Neutrophil (primary cell): ENCODE measurements around the gene INTU.

Experiments
- H3K27ac ChIP-seq: fragments of 200-600 bp; sonication (generic); 2 replicates; pipeline ENCODE4 v1.5.1; 2016; ENCODE audit warnings: mild to moderate bottlenecking, moderate library complexity
- H3K27me3 ChIP-seq: fragments of 200-600 bp; sonication (generic); 2 replicates; pipeline ENCODE4 v1.6.0; 2016; ENCODE audit warnings: mild to moderate bottlenecking
- H3K36me3 ChIP-seq: fragments of 200-600 bp; sonication (generic); 2 replicates; pipeline ENCODE4 v1.5.1; 2017
- H3K4me1 ChIP-seq, 2 experiments: fragments of 200-600 bp in 1 of 2; sonication (generic) in 1 of 2; 1 replicate in 1 of 2; 2 replicates in 1 of 2; pipeline versions ENCODE4 v1.5.1 to v1.6.1; 2013 to 2016; ENCODE audit warnings: low read depth in 1 of 2, low read length in 1 of 2, mild to moderate bottlenecking in 1 of 2, moderate library complexity in 1 of 2; ENCODE audit not compliant: control insufficient read depth in 1 of 2, insufficient read depth in 1 of 2
- H3K4me3 ChIP-seq, 2 experiments: fragments of 200-600 bp in 1 of 2; sonication (generic) in 1 of 2; 1 replicate in 1 of 2; 2 replicates in 1 of 2; pipeline ENCODE4 v1.5.1; 2013 to 2016; ENCODE audit warnings: low read depth in 1 of 2, low read length in 1 of 2, mild to moderate bottlenecking in 1 of 2, moderate library complexity in 1 of 2
- H3K9me3 ChIP-seq: fragments of 200-600 bp; sonication (generic); 2 replicates; pipeline ENCODE4 v1.5.1; 2016
- TF ChIP-seq, protein P1 (sequence below): fragments of 200-600 bp; sonication (generic); IDR thresholded peaks from 2 replicates; pipeline ENCODE4 v1.5.1; 2016; ENCODE audit warnings: antibody characterized with exemption

INTU gene

DNA sequence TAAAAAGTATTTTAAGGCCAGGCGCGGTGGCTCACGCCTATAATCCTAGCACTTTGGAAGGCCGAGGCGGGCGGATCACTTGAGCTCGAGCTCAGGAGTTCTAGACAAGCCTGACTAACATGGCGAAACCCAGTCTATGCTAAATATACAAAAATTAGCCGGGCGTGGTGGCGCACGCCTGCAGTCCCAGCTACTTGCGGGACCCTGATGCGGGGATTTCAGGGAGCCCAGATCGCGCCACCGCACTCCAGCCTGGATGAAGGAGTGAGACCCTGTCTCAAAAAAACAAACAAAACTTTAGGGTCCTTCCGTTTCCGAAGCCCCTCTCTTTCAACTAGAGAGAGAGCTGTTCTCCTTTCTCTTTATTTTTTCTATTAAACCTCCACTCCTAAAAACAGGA is 98.6 kb downstream of the INTU start:
- Histone ChIP-seq H3K27me3 (no peaks in the 10 kb centered on the region), H3K4me1 (no peaks in the 10 kb centered on the region), H3K36me3 (no peaks in the 10 kb centered on the region), H3K27ac (no peak overlapping the region), H3K4me3 (no peak overlapping the region), H3K9me3 (no peaks in the 10 kb centered on the region)
- TF ChIP-seq, protein P1, sequence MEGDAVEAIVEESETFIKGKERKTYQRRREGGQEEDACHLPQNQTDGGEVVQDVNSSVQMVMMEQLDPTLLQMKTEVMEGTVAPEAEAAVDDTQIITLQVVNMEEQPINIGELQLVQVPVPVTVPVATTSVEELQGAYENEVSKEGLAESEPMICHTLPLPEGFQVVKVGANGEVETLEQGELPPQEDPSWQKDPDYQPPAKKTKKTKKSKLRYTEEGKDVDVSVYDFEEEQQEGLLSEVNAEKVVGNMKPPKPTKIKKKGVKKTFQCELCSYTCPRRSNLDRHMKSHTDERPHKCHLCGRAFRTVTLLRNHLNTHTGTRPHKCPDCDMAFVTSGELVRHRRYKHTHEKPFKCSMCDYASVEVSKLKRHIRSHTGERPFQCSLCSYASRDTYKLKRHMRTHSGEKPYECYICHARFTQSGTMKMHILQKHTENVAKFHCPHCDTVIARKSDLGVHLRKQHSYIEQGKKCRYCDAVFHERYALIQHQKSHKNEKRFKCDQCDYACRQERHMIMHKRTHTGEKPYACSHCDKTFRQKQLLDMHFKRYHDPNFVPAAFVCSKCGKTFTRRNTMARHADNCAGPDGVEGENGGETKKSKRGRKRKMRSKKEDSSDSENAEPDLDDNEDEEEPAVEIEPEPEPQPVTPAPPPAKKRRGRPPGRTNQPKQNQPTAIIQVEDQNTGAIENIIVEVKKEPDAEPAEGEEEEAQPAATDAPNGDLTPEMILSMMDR = no peak

DNA sequence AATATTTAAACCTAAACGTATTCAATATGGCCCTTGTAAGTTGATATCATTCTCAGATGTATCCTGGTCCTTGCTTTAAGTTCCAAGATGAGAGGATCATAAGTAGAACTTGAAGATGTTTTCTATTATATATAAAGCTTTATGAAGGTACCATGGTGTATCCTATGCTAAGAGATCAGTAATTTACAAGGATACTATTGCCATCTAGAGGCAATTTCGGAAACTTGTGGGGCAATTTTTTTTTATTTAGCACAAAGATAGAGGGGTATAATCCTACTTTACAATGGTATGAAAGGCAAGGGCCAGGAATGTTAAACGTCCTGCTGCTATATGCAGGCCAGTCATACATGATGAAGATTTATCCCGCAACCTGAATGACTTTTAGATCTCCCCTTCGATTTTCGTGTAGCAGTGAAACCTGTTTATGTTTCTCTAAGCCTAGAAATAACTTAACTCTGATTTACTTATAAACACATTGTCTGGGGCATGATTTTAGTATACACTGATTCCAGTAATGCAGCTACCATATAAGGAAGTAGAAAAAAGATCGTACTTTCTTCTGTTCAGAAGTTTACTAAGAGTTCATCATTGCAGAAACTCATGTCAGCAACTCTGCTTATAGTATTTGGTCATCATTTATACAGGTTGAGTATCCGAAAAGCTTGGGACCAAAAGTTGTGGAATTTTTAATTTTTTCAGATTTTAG is 100.0 kb downstream of the INTU start:
- Histone ChIP-seq H3K9me3 (no peaks in the 10 kb centered on the region), H3K4me3 (no peak overlapping the region), H3K27me3 (no peaks in the 10 kb centered on the region), H3K27ac (no peak overlapping the region), H3K4me1 (no peaks in the 10 kb centered on the region), H3K36me3 (no peaks in the 10 kb centered on the region)
- TF ChIP-seq, protein P1 = no peak

DNA sequence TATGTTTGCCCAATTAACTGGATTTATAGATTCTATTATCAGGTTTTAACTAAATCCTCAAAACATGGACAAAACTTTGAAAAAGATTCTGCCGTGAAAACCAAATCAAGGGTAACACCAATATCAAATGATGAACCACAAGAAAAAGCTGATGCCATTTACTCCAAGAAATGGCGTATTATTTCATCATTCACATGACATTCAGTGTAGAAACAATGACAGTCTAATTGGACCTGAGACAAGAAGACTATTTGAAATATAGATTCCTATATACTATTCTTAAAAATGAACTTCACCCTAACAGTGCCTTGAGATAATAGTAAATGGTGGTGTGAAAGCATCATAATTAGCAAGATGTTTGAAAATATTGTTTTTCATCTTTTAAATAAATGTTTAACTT is 102.2 kb downstream of the INTU start:
- Histone ChIP-seq H3K4me1 (no peaks in the 10 kb centered on the region), H3K27me3 (no peaks in the 10 kb centered on the region), H3K36me3 (no peaks in the 10 kb centered on the region), H3K4me3 (no peak overlapping the region), H3K27ac (no peak overlapping the region), H3K9me3 (no peaks in the 10 kb centered on the region)
- TF ChIP-seq, protein P1 = no peak

DNA sequence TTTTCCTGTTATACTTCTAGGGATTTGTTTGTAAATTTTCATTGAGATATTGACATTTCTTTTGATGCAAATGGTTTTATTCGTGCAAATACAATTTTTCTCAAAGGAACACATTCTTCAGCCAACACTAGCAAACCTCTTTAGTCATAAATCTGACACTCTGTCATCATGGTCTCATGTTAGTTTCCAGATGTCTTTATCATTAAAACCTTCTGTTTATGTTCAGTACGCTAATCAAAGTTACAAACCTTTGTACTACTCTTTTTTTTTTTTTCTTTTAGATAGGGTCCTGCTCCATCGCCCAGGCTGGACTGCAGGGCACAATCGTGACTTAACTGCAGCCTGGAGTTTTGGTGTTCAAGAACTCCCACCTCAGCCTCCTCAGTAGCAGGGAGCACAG is 104.5 kb downstream of the INTU start:
- Histone ChIP-seq H3K27me3 (no peaks in the 10 kb centered on the region), H3K4me1 (no peaks in the 10 kb centered on the region), H3K36me3 (no peaks in the 10 kb centered on the region), H3K9me3 (no peaks in the 10 kb centered on the region), H3K4me3 (no peak overlapping the region), H3K27ac (no peak overlapping the region)
- TF ChIP-seq, protein P1 = no peak

DNA sequence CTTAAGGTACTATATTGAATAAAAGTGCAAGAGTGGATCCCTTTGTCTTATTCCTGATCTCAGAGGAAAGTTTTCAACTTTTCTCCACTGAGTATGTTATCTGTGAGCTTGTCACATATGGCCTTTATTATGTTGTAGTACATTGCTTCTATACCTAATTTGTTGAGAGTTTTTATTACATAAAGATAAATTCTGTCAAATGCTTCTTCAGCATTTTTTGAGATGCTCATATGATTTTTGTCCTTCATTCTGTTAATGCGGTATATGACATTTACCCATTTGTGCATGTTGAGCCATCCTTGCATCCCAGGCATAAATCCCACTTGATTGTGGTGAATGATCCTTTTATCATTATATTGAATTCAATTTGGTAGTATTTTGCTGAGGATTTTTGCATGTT is 108.5 kb downstream of the INTU start:
- H3K27me3 ChIP-seq = no peaks in the 10 kb centered on the region
- no peak overlapping the region for H3K4me3 ChIP-seq
- no peak overlapping the region for H3K27ac ChIP-seq
- TF ChIP-seq, protein P1 = no peak
- H3K4me1 ChIP-seq = no peaks in the 10 kb centered on the region
- H3K9me3 ChIP-seq = no peaks in the 10 kb centered on the region
- no peaks in the 10 kb centered on the region for H3K36me3 ChIP-seq
